ENCODE results near the gene PVRIG. TPM values are rescaled to one million over a fixed set of nuclear protein-coding genes. Genes with fewer than 3 reads are reported as not detected.
"Not testable (repeated sequence)": the region's sequence is repeated elsewhere in the genome, so short reads cannot be mapped to it uniquely, and the experiment has no call there.

Gene PVRIG
- total and polyA plus RNA-seq, 2 of the 8 experiments (the other 6 are each of a cell fraction or from before 2014, with no cell fraction given) = 0.15 TPM; not detected in 1

DNA sequence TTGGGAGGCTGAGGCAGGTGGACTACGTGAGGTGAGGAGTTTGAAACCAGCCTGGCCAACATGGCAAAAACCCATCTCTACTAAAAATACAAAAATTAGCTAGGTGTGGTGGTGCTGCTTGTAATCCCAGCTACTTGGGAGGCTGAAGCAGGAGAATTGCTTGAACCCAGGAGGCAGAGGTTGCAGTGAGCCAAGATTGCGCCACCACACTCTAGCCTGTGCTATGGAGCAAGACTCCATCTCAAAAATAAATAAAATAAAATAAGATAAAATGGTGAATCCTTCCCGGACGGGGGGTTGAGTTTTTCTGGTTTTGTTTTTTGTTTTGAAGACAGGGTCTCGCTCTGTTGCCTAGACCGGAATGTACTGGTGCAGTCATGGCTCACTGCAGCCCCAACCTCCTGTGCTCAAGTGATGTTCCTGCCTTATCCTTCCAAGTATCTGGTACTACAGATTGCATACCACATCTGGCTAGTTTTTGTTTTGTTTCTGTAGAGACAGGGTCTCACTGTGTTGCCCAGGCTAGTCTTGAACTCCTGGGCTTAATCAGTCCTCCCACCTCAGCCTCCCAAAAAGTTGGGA lies 27.4 kb upstream of the PVRIG start:
- H3K4me1 ChIP-seq (replicated peaks in 1 of 4; ENCODE audit: control insufficient read depth in 3 of 4, insufficient read depth in 4 of 4, low read length in 3 of 4); H3K9ac ChIP-seq (replicated peaks in 1 of 4; ENCODE audit: extremely low read depth in 1 of 4, low read depth in 3 of 4, low read length in 3 of 4); H4K20me1 ChIP-seq (replicated peaks in 1 of 2; ENCODE audit: control insufficient read depth in 1 of 2, insufficient read depth in 2 of 2, low read length in 2 of 2); H2BK12ac ChIP-seq (ENCODE audit: low read depth, low read length); H2BK5ac ChIP-seq (ENCODE audit: low read depth, low read length); H3K79me1 ChIP-seq (ENCODE audit: low read depth, low read length); DNase-seq (ENCODE audit: low read depth in 1 of 2, low spot score in 2 of 2); POLR2A ChIA-PET (ENCODE audit: partially characterized antibody); H2BK120ac ChIP-seq (replicated peaks; ENCODE audit: low read depth, low read length); H2BK20ac ChIP-seq (ENCODE audit: low read length); H2BK15ac ChIP-seq (ENCODE audit: low read length); H4K8ac ChIP-seq (ENCODE audit: extremely low read depth, insufficient read depth, low read length); H3K56ac ChIP-seq (replicated peaks; ENCODE audit: insufficient read length, low read depth, low read length); H3K23me2 ChIP-seq (ENCODE audit: low read depth, low read length); H4K91ac ChIP-seq (replicated peaks; ENCODE audit: insufficient read length, low read length); H3K9me3 ChIP-seq (ENCODE audit: insufficient read depth in 2 of 2, low read depth in 1 of 2, low read length in 1 of 2); H3K23ac ChIP-seq (ENCODE audit: insufficient read length); H3K4me3 ChIP-seq (ENCODE audit: extremely low read depth in 1 of 4, insufficient read depth in 2 of 4, low read depth in 3 of 4, low read length in 4 of 4); H3K79me2 ChIP-seq (ENCODE audit: control insufficient read depth in 1 of 2, insufficient read depth in 2 of 2, low read length in 2 of 2); H3K4me2 ChIP-seq (ENCODE audit: insufficient read depth in 1 of 2, low read depth in 2 of 2, low read length in 2 of 2); FAIRE-seq; H3K27ac ChIP-seq (ENCODE audit: low read depth, low read length); H3K14ac ChIP-seq (ENCODE audit: insufficient read length); H3K27me3 ChIP-seq (replicated peaks in 1 of 4; ENCODE audit: control insufficient read depth in 3 of 4, extremely low read depth in 1 of 4, insufficient read depth in 3 of 4, low read length in 3 of 4); H4K5ac ChIP-seq (ENCODE audit: insufficient read length, low read depth, low read length); H2AFZ ChIP-seq (ENCODE audit: low read length); H3K36me3 ChIP-seq (ENCODE audit: control insufficient read depth in 2 of 4, insufficient read depth in 4 of 4, low read length in 3 of 4); H2AK5ac ChIP-seq (ENCODE audit: low read depth, low read length); H3K4ac ChIP-seq (replicated peaks; ENCODE audit: insufficient read length, low read depth, low read length); H3K18ac ChIP-seq (ENCODE audit: extremely low read depth, low read length): not testable (repeated sequence)
- CTCF ChIA-PET (ENCODE audit: partially characterized antibody) = interaction anchor here (1.2 to 3.2 kb wide), 3 partner anchors 10 to 140 kb away, joined by 3 to 17 read pairs (median 5); no protein-coding TSS in a partner anchor
- 91% methylated on average over 6 of the region's 6 CpGs; no CpG with 5 or more reads in 1 of the 2 experiments for WGBS, 2 experiments (ENCODE audit: extremely low coverage in 1 of 2, insufficient coverage in 1 of 2, insufficient read length in 1 of 2, insufficient replicate concordance in 2 of 2, low coverage in 1 of 2, low lambda C conversion rate in 2 of 2, missing lambda C conversion rate in 1 of 2)
